MV-4-11 (cell line): ENCODE measurements around the gene FOXA2.
"Not testable (repeated sequence)": the region's sequence is repeated elsewhere in the genome, so short reads cannot be mapped to it uniquely, and the experiment has no call there.

ENCODE experiments used
- DNase-seq: peaks from one replicate; lab custom pipeline; 2025; lab: John Stamatoyannopoulos, UW

The FOXA2 gene

DNA sequence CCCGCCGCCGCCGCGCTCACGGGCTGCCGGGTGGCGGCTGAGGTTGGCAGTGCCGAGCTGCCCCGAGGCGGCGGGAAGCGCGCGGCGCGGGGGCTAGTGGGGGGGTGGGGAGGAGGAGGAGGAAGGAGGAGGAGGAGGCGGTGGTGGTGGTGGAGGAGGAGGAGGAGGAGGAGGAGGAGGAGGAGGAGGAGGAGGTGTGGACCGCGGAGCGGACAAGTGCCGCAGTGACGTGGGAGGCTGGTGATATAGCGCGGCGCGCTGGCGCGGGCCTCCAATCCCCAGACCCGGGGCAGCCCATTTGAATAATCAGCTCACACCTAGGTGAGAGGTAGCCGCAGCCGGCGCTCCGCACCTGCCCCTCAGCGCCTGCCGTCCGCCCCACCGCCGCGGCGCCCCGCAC, at the start of gene FOXA2:
FOXA2 (minus strand) TSS at position 51 of the 400 bp plus-strand sequence. CDS start 294 bp downstream, outside the sequence.
- no peak for DNase-seq

DNA sequence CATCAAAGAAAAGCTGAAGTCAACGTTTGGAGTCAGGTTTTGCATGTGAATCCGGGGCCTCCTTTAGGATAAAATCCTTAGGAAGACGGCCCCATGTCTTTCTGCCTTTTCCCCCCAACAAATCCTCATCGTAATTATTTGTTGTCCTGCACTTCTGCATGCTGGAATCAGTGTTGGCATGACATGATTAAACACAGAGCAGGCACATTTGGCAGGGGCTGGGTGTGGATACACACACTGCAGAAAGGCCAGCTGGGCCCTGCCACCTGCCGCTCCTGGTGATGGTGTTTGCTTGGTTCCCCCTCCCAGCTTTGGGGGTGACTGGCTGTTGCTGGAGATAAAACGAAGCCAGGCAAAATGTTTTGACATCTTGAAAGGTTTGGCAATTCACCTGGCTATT, 46.3 kb upstream of the FOXA2 start:
- DNase-seq, result no peak

DNA sequence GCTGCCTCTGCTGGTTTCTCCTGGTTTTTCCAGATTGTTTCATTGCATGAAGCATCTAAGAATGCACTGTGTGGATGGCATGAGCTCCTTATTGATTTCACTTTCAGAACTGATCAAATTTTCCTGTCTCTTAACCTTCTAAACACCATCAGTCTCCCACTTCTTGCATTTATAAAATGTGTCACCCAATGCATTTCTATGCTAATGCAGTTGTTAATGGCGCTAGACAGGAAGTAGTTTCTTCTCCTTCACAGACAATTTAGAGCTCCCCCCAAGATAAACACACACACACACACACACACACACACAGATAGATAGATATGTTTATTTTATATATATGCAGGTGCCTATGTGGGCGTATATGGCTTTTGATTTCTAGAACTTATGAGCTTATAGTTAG, 45.6 kb upstream of the FOXA2 start:
- no peak for DNase-seq

DNA sequence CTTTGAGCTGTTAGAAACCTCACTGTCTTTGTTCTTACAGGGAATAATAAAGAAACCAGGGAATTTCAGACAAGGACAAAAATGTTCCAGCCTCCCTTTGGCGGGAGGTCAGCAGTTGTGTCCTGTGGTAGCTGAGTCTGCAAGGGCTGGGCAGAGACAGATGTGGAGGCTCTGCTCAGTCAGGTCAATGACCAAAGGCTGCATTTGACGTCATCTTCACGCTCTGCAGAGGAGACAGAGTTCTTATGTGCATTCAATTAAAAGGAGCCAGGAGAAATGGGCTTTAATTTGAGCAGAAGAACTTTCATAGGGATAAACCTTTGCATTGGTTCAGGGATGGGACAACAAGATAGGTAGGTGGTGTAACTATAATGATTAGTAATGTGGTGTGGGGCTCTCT, 45.1 kb upstream of the FOXA2 start:
- no peak for DNase-seq

DNA sequence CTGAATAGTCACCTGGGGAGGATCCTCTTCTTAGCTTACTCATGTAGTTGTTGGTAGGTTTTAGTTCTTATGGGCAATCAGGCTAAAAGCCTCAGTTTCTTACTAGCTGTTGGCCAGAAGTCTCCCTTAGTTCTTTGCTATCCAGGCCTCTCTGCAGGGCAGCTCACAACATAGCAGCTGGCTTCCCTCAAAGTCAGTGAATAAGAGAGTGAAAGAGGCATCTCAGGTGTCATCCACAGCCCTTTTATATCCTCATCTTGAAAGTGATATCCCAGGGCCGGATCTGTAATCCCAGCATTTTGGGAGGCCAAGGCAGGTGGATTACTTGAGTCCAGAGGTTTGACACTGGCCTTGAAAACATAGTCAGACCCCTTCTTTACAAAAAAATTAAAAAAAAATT, 42.1 kb upstream of the FOXA2 start:
- DNase-seq, result no peak

DNA sequence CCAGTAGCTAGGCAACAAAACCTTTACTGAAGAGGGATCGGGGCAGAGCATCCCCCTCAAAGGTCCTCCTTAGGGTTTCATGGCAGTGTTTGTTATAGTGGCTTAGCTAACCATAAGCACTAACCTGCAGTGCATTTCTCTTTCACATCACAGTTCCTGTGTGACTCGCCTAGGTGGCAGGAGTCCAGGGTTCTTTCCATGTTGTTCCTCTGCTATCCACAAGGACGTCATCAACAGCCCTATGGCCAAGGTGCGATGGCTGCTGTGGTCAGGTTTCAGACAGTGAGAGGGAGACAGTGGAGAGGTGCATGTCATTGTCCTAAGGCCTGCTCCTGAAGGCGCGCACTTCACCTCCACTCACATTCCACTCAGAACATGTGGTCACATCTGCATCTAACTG, 38.8 kb upstream of the FOXA2 start:
- DNase-seq, result no peak

DNA sequence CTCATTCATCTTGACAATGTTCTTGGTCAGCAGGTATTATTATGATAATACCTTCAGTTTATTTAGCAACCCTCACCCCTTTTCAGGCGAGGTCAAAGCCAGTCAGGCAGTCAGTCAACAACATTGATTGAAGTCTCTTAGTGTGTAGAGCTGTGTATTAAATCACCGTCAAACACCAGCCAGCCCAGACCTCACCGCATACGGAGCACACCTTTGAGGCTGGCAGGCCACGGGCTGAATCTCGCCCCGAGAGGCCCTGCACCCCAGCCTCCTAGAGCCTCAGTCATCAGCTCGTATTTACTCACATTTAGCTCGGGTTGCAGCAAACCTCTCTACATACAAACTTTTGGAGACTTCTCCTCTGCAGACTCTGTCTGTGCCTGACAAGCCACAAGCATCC, 36.0 kb upstream of the FOXA2 start:
- no peak for DNase-seq

DNA sequence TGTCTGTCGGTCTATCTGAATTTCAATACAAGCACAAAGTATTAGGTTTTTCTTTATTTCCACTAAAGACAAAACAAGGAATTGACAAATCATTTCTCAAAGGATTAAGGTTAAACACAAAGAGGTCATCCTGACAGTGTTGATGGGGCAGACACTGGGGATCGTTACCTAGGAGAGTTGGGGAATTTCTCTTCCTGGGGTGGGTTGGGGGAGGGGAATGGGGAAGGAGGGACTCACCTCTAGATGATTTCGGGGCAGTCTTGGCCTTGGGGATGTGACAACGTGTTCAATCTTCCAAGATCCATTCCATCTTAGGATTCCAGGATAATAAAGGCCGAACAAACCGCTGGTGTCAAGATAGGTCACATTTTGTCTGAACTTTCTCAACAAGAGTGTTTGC, 35.4 kb upstream of the FOXA2 start:
- DNase-seq, result no peak

DNA sequence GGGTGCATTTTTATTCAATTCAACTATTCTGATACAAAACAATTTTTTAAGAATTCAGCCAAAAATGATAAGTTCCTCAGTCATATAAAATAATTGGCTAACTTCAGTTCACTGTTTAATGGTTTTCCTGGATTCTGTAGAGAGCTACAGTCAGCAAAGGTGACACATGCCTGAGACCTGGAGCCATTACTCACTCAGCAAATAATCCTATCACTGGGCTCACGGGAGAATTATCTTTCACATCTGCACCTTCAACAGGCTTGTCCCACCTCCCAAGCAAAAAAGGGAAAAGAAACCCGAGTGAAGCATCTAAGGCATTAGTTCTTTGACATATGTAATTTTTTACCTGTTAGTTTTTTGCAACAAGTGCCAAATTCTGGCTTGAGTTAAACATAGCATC, 34.9 kb upstream of the FOXA2 start:
- no peak for DNase-seq

DNA sequence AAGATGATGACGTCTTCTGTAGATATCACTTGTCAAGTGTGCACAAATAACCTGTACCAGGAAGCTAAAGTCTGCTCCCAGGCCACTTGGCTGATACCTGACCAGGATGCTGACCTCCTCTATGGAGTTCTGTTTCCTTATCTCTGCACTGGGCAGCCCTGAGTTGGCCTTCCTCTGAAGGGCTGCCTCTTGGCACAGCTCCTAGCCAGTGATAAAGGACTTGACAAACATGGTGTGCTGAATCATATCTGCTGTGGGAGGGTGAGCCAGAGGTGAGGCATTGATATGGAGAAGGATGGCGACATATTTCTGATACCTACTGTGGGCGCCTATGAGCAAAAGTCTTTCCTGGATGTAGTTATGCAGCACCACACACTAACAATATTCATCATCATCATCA, 32.8 kb upstream of the FOXA2 start:
- no peak for DNase-seq

DNA sequence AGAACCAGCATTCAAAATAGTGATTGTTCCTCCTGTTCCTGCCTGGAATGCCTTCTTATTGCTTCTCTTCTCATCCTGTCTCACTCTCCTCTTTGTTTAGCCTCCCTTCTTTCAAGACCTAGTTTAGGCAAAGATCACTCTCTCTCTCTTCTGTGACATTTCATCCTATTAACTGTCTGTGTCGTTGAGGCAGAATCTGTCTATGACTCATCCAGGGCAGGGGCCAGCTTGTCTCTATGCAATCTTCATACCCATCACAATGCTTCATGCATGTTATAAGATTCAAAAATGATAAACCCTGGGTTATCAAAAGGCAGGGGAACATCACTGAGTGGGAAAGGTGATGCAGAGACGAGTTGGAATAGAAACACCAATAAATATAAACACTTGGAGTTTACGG, 32.2 kb upstream of the FOXA2 start:
- no peak for DNase-seq

DNA sequence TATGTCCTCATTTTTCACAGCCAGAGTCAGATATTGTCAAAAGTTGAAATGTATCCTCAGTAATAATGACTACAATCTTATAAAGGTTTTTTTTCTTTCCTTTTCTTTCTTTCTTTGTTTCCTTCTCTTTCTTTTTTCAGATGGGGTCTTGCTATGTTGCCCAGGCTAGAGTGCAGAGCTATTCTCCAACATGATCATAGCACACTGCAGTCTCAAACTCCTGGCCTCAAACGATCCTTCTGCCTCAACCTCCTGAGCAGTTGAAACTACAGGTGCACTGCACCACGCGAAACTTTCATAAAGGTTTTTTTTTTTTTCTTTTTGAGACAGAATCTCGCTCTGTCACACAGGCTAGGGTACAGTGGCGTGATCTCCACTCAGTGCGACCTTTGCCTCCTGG, 31.1 kb upstream of the FOXA2 start:
- no peak for DNase-seq

DNA sequence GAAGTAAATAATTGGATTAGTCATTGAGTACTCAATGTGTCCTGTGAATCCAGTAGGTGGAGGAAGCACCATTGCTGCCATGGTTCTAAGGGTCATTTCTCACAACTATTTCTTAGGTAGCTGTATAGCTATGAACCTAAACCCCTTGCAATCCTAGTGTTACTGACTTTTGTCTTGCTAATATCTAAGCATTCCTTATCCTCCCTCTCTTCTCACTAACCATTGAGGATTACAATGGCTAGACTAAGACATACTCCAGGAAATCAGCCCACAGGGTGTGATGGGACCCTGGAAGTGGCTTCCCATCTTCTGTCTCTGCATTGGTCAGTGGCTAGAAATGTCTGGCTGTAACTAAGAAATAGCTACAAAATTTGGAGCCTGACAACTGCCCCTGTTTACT, 27.3 kb upstream of the FOXA2 start:
- no peak for DNase-seq

DNA sequence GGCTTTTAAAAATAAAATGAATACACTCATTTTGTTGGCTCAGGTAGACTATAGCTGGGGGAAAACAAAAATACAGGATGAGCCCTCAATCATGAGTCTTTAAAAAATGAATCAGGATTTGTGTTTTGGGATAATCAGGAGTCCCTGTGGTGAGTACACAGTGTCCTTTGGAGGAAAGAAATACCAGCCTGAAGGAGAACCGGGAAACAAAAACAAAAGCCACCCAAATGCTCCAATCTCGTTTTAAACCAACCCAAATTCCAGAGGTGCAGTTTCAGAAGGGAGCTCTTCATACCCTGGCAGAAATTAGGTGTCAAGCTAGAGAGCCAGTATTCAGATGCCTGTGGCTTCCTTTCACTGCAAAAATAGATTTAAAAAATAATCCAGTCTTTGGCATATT, 23.3 kb upstream of the FOXA2 start:
- no peak for DNase-seq

DNA sequence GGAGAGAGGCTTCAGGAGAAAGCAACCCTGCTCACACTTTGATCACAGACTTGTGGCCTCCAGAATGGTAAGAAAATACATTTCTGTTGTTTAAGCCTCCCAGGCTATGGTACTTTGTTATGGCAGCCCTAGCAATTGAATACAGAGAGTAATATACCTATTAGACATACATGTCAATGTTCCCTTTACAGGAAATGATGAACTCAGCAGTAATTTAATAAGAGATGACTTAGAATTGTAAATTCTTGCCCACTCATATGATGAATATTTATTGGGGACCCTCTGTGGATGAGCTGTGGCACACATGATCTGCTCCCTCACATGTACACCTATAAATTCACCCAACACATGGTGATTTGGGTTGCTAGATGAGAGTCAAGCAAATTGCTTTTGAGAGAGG, 20.4 kb upstream of the FOXA2 start:
- no peak for DNase-seq

DNA sequence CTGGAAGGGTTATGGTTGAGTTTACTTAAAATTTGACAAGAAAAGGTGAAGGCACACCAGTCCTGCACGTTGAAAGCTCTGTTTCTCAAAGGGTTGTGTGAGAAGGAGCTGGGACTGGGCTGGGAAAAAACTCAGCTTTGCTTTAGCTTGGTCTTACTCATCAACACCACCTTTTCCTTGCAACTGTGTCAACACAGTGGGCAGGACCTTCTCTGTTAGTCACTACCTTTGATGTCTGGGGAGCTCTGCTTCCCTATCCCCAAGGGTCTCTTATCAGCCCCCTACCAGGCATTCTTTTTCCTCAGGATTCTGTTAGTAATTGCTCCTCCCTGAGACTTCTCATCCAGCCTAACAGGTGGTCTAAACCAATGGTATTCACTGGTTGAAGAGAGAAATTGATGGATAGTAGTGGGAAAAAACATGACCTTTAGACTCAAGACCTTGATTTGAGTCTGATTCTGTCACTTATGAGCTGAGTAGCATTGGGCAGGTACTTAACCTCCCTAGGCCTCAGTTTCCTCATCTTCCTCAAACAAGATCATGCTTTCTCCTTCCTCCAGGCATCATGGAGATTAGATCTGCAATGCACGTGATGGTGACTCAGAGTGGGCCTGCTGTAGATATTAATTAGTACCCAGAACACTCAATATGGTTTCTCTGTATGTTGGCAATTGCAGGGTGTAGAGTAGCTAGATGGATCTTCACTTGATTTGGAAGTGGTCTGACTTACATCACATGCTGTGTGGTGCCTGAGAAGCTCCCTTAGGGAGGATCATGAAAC, 17.2 kb upstream of the FOXA2 start:
- no peak for DNase-seq

DNA sequence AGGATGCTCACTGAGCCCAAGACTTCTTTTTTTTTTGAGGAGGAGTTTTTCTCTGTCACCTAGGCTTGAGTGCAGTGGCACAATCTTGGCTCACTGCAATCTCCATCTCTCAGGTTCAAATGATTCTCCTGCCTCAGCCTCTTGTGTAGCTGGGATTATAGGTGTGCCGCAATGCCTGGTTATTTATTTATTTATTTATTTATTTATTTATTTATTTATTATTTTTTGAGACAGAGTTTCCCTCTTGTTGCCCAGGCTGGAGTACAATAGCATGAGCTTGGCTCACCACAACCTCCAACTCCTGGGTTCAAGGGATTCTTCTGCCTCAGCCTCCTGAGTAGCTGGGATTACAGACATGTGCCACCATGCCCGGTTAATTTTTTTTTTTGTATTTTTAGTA, 14.9 kb upstream of the FOXA2 start:
- DNase-seq, result not testable (repeated sequence)

DNA sequence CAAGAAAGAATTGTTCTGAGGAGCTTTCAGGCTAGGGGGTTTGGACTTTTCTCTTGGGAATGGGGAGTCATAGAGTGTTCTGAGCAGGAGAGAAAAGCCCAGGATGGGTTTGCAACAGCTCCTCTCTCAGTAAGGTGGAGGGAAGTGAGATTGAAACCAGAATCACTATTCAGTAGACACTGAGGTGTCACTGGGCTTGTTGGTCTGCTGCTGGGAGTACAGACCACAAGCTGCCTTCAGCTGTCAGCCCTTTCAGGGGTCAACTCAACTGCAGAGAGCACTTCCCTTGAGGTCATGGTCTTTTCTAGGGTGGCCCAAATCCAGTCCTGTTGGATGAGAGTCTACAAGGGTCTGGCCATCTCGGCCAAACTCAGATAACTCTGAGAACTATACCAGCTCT, 12.9 kb upstream of the FOXA2 start:
- no peak for DNase-seq

DNA sequence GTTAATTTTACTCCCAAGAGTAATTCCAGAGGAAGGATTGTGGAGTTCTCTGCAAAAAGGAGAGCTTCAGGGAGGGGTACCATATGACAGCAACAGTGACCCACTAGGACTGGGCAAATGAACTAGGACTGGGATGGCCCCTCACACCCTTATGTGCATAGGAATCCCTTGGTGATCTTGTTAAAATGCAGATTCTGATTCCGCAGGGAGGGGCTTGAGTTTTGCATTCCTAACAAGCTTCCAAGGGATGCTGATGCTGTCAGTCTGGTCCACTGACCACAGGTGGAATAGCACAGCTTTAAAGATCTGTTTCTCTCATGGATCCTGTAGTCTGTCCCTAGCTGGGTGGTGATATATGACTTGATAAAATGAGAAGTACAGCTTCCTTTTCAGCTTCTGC, 6.3 kb upstream of the FOXA2 start:
- DNase-seq, result peak; percentile 1

DNA sequence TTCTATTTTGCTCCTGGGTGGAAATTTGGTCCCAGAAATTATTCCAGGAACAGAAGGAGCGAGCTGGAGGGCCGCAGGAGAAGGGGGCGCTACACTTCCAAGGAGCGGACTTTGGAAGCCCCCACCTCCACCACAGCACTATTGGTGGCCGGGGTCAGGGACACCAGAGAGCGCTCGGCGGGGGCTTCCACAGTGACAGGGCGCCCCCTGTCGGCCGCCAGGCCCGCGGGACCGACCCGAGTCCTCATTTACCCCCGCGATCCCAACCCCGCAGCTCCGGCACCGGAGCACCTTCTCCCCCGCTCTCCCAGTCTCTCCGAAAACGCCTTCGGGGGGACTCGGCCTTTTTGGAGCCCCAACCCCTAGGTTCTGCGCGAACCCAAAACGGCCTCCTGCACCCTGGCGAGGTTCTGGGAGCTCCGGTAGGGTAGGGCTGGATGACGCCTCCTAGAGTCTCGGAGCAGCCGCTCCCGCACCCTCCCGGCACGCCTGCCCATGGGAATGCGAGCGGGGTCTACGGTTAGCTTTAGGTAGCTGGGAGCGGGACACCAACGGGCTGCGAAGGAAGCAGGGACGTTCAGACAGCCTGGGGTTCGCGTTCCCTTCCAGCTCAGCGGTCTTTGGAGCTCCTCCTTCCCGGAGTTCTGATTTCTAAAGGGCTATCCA, 2.4 kb upstream of the FOXA2 start:
- DNase-seq, result no peak

DNA sequence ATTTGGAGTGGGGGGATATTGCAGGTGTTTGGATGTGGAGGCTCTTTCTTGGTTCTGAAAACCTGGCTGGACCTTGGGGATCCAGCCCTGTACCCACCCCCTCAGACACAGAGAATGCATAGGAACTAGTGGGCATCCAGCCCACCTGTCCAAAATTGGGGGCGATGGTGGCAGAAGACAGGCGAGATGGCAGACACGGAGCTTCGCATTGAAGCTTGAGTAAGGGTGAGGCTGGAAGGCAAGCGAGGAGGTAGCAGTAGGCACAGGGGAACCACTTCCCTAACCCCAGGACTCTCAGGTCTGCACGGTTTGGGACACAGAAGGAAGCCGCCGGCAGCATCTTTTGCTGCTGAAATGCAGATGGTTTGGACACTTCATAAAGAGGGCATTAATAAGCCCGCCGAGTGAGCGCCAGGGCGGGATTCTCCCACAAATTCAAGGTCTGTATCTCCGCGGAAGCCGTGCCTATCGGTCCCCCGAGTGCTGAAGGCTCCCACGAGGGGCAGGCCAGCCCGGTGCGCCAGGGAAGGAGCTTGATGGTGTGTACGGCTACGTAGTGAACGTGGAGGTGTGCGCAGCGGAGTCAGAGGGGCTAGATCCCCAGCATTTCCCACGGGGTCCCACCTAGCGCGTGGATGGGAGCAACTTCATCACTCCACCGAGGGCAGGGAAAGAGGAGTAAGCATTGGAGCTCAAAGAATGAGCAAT, 1.6 kb upstream of the FOXA2 start:
- DNase-seq, result no peak

DNA sequence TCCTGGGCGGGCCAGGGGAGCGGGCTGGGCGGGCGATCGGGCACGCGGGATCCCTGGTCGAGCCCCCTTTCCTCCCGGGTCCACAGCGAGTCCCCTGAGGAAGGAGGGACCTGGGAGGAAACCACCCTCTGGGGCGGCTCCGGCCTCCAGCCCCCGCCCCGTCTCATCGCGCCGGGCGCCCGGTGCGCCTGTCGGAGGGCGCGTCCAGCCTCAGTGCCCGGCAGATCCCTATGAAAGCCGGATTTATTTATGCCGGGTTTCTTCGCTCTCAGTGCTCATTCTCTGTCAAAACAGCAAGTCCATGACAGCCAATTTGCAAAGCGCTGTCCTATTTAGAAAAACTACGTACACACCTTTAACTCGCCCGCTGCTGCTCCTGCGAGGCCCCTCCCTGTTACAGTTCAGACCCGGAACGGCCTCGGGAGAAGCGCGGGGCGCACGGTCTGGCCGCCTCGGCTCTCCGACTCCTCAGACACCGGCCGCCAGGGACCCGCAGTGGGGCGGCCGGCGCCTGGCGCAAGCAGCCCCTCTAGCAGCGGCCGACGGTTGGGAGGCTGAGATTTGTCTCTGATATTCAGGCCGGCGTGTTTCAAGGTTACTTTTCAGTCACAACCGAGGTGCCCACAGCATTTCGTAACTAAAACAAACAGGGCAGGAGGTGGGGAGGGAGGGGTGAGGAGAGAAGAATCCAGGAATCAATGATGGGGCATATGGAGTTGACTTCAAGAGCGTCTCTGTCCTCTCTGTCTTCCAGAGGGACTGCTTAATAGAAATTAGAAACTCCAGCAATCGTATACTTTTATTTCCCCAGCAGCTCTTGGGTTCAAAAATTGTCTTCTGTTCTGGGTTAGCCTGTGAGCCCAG, 782 bp upstream of the FOXA2 start:
- no peak for DNase-seq
